IMR-90 (cell line): ENCODE data around the gene LRRC26. TPM values are rescaled to one million over a fixed set of nuclear protein-coding genes. Genes with fewer than 3 reads are reported as not detected.
A peak's percentile ranks its signal among the peaks of the same experiment; 100 is the strongest.

ENCODE experiments used
- ATAC-seq: fragments of 200-7000 bp; cut with Tn5 transposase; 2 replicates; pipeline ENCODE4 v1.9.1; 2020; ENCODE audit warnings: low read depth, mild to moderate bottlenecking, moderate library complexity
- BruUV-seq: library from RNA; stranded (reverse); fragments of 400-500 nt; replicated peaks from 2 replicates; lab custom pipeline; 2021; lab: Mats Ljungman, UMichigan
- CTCF ChIA-PET: fragments of 300-600 bp; formaldehyde crosslinking; extraction: SDS; loops from one replicate; lab custom pipeline; 2021; ENCODE audit warnings: antibody characterized with exemption; lab: Yijun Ruan, JAX
- POLR2A ChIA-PET: fragments of 300-600 bp; sonication (Branson Sonifier 250); formaldehyde crosslinking; loops from one replicate; lab custom pipeline; 2022; ENCODE audit warnings: antibody characterized with exemption; ENCODE audit not compliant: unreplicated experiment; lab: Charles Lee
- DNase-seq: peaks from one replicate; pipeline ENCODE4 v3.0.0; 2013
- H2AFZ ChIP-seq: replicated peaks from 2 replicates; pipeline ENCODE3; 2013; ENCODE audit warnings: low read length, mild to moderate bottlenecking; ENCODE audit not compliant: poor library complexity
- H2AK5ac ChIP-seq: 2 replicates; pipeline ENCODE4 v1.6.1; 2013; ENCODE audit warnings: low read depth, low read length, inconsistent platforms
- H2AK9ac ChIP-seq: replicated peaks from 2 replicates; pipeline ENCODE3; 2013; ENCODE audit warnings: mild to moderate bottlenecking, low read depth, low read length, moderate library complexity; ENCODE audit not compliant: poor library complexity
- H2BK120ac ChIP-seq: 2 replicates; pipeline ENCODE4 v1.6.1; 2013; ENCODE audit warnings: low read depth, low read length, inconsistent platforms
- H2BK15ac ChIP-seq: 3 replicates; pipeline ENCODE4 v1.6.1; 2013; ENCODE audit warnings: low read depth, low read length, inconsistent platforms
- H2BK20ac ChIP-seq: 2 replicates; pipeline ENCODE4 v1.6.1; 2013; ENCODE audit warnings: low read depth, mild to moderate bottlenecking, inconsistent platforms, low read length, moderate library complexity
- H2BK5ac ChIP-seq: 2 replicates; pipeline ENCODE4 v1.6.1; 2013; ENCODE audit warnings: mild to moderate bottlenecking, low read depth, low read length, inconsistent platforms; ENCODE audit not compliant: poor library complexity, severe bottlenecking
- H3K14ac ChIP-seq: replicated peaks from 2 replicates; pipeline ENCODE4 v1.6.1; 2013; ENCODE audit warnings: low read depth, low read length, inconsistent platforms
- H3K18ac ChIP-seq: 2 replicates; pipeline ENCODE4 v1.6.1; 2013; ENCODE audit warnings: low read depth, low read length, control low read depth
- H3K23ac ChIP-seq: 2 replicates; pipeline ENCODE4 v1.6.1; 2013; ENCODE audit warnings: low read depth, low read length, inconsistent platforms
- H3K27ac ChIP-seq: 2 replicates; pipeline ENCODE4 v1.5.1; 2013; ENCODE audit warnings: mild to moderate bottlenecking, control low read depth, low read length; ENCODE audit not compliant: insufficient read depth
- H3K27me3 ChIP-seq: 2 replicates; pipeline ENCODE4 v1.6.1; 2013; ENCODE audit warnings: low read length; ENCODE audit not compliant: control insufficient read depth, insufficient read depth
- H3K36me3 ChIP-seq: 2 replicates; pipeline ENCODE4 v1.6.1; 2013; ENCODE audit warnings: low read length, mixed read lengths; ENCODE audit not compliant: control insufficient read depth, insufficient read depth
- H3K4ac ChIP-seq: 2 replicates; pipeline ENCODE4 v1.6.1; 2013; ENCODE audit warnings: low read depth, low read length, inconsistent platforms
- H3K4me1 ChIP-seq: 2 replicates; pipeline ENCODE4 v1.6.1; 2013; ENCODE audit warnings: low read length, mixed read lengths; ENCODE audit not compliant: control insufficient read depth, insufficient read depth
- H3K4me2 ChIP-seq: 2 replicates; pipeline ENCODE4 v1.6.1; 2013; ENCODE audit warnings: low read depth, mild to moderate bottlenecking, control low read depth, low read length, moderate library complexity
- H3K4me3 ChIP-seq: 2 replicates; pipeline ENCODE4 v1.5.1; 2013; ENCODE audit warnings: low read depth, mild to moderate bottlenecking, control low read depth, low read length, moderate library complexity; ENCODE audit not compliant: insufficient read depth
- H3K56ac ChIP-seq: 2 replicates; pipeline ENCODE4 v1.6.1; 2013; ENCODE audit warnings: low read length, inconsistent platforms; ENCODE audit not compliant: insufficient read depth; ENCODE audit errors: extremely low read depth
- H3K79me1 ChIP-seq, 2 experiments: 2 replicates each; pipeline ENCODE4 v1.6.1; 2013; ENCODE audit warnings: low read length in 2 of 2, inconsistent platforms in 1 of 2, low read depth in 1 of 2
- H3K9ac ChIP-seq: 2 replicates; pipeline ENCODE4 v1.6.1; 2013; ENCODE audit warnings: low read depth, low read length, control low read depth
- H3K9me1 ChIP-seq: 2 replicates; pipeline ENCODE4 v1.6.1; 2013; ENCODE audit warnings: low read length, inconsistent platforms; ENCODE audit not compliant: insufficient read depth
- H3K9me3 ChIP-seq: 2 replicates; pipeline ENCODE4 v1.6.1; 2013; ENCODE audit warnings: low read length; ENCODE audit not compliant: control insufficient read depth, insufficient read depth
- H4K20me1 ChIP-seq: 2 replicates; pipeline ENCODE4 v1.6.1; 2013; ENCODE audit warnings: low read length, inconsistent platforms; ENCODE audit not compliant: insufficient read depth
- H4K5ac ChIP-seq: 2 replicates; pipeline ENCODE4 v1.6.1; 2013; ENCODE audit warnings: mild to moderate bottlenecking, low read depth, low read length, control low read depth
- H4K8ac ChIP-seq, 2 experiments: 2 replicates each; pipeline ENCODE4 v1.6.1; 2013; ENCODE audit warnings: low read depth in 2 of 2, low read length in 2 of 2, control low read depth in 1 of 2, inconsistent platforms in 1 of 2
- H4K91ac ChIP-seq: 2 replicates; pipeline ENCODE4 v1.6.1; 2013; ENCODE audit warnings: low read depth, low read length, inconsistent platforms; ENCODE audit not compliant: insufficient read depth
- BHLHE40 ChIP-seq: fragments of 150-350 bp; IDR thresholded peaks from 2 replicates; pipeline ENCODE4 v1.6.1; 2016; ENCODE audit warnings: mild to moderate bottlenecking, low read depth, low read length
- CEBPB ChIP-seq: IDR thresholded peaks from 2 replicates; pipeline ENCODE4 v1.6.1; 2012; ENCODE audit warnings: low read depth, low read length, improper control_type of control experiment
- ELK1 ChIP-seq: fragments of 150-350 bp; IDR thresholded peaks from 2 replicates; pipeline ENCODE4 v1.6.1; 2016; ENCODE audit warnings: low read depth, mild to moderate bottlenecking, low read length, moderate library complexity, borderline replicate concordance
- FOS ChIP-seq: fragments of 150-350 bp; IDR thresholded peaks from 2 replicates; pipeline ENCODE4 v1.6.1; 2016; ENCODE audit warnings: low read depth, low read length
- MAFK ChIP-seq: IDR thresholded peaks from 2 replicates; pipeline ENCODE4 v1.6.1; 2012; ENCODE audit warnings: low read depth, low read length, improper control_type of control experiment
- MAZ ChIP-seq: IDR thresholded peaks from 2 replicates; pipeline ENCODE4 v1.6.1; 2012; ENCODE audit warnings: low read depth, mild to moderate bottlenecking, low read length, improper control_type of control experiment, moderate library complexity, borderline replicate concordance
- MXI1 ChIP-seq: IDR thresholded peaks from 2 replicates; pipeline ENCODE4 v1.6.1; 2012; ENCODE audit warnings: low read depth, mild to moderate bottlenecking, low read length, moderate library complexity, borderline replicate concordance
- NFE2L2 ChIP-seq: fragments of 150-350 bp; IDR thresholded peaks from 2 replicates; pipeline ENCODE4 v1.6.1; 2016; ENCODE audit warnings: low read depth, mild to moderate bottlenecking, low read length
- POLR2A ChIP-seq: IDR thresholded peaks from 2 replicates; pipeline ENCODE4 v1.6.1; 2012; ENCODE audit warnings: mild to moderate bottlenecking, low read depth, low read length
- RAD21 ChIP-seq: IDR thresholded peaks from 2 replicates; pipeline ENCODE4 v1.6.1; 2012; ENCODE audit warnings: low read length, improper control_type of control experiment
- RCOR1 ChIP-seq: IDR thresholded peaks from 2 replicates; pipeline ENCODE4 v1.6.1; 2012; ENCODE audit warnings: mild to moderate bottlenecking, low read length, improper control_type of control experiment; ENCODE audit not compliant: insufficient replicate concordance
- WGBS, 2 experiments: methylation state at CpG; one replicate each; pipeline versions ENCODE4 v1.1.5 to v1.1.7; 2013; ENCODE audit warnings: missing lambda C conversion rate in 2 of 2; ENCODE audit not compliant: insufficient read length in 1 of 2; ENCODE audit errors: extremely low coverage in 2 of 2; 5-methylcytosine and 5-hydroxymethylcytosine counted together
- dilution Hi-C: fragments of 300-500 bp; cut with HindIII; formaldehyde crosslinking; loops from one replicate; pipeline ENCODE4 v1.14.3; 2018; ENCODE audit warnings: low sequenced_read_pairs; ENCODE audit not compliant: unreplicated experiment
- in situ Hi-C: fragments of 300-500 bp; cut with MboI; formaldehyde crosslinking; loops from 3 replicates; pipeline ENCODE4 v1.14.3; 2019; ENCODE audit warnings: low sequenced_read_pairs, inconsistent platforms, mixed read lengths
- intact Hi-C: fragments of 100-400 bp; cut with micrococcal nuclease; formaldehyde crosslinking; loops from 2 replicates; pipeline ENCODE4 v1.10.0; 2022
- polyA plus RNA-seq, 3 experiments: library from polyadenylated mRNA; depleted of rRNA; stranded (reverse); fragments of >200 nt; gene quantifications; 2 replicates each; pipeline ENCODE4 v1.2.3, GENCODE V29; 2012; ENCODE audit warnings: low replicate concordance in 1 of 3
- total RNA-seq: library from RNA; depleted of rRNA; stranded (reverse); fragments of >200 nt; gene quantifications from 2 replicates; pipeline ENCODE4 v1.2.3, GENCODE V29; 2012
- TF ChIP-seq, protein P1 (sequence below): conservative IDR thresholded peaks from 2 replicates; pipeline ENCODE4 v1.5.1; 2012; ENCODE audit warnings: mild to moderate bottlenecking, low read depth, low read length, improper control_type of control experiment

The LRRC26 gene
- total and polyA plus RNA-seq, 2 of the 4 experiments (the other 2 are of a cell fraction) = not detected

GRCh38 chr9:137205126-137206069 lies 35.5 kb upstream of the LRRC26 start, which contains the start of the genes NDOR1 and TMEM203 (continued):
- TF ChIP-seq RAD21 (no peak; the same call in 1 of the 2 replicates), MAZ (peak; percentile 91; the same call in 1 of the 2 replicates)

GRCh38 chr9:137204731-137205125 lies 34.9 kb upstream of the LRRC26 start:
- dilution Hi-C loops = no loop called here
- POLR2A ChIA-PET = interaction anchor here (0.6 kb wide), 1 partner anchor 75 kb away, joined by 4 read pairs; no protein-coding TSS in a partner anchor
- H3K4me3 ChIP-seq = peak overlapping the region; percentile 93
- 33% methylated on average over 9 of the region's 21 CpGs; no CpG with 5 or more reads in 1 of the 2 experiments for WGBS, 2 experiments
- H4K91ac ChIP-seq = peak overlapping the region; percentile 75; the same call in 1 of the 2 replicates
- CTCF ChIA-PET = no interaction called here
- no peak for TF ChIP-seq CEBPB
- TF ChIP-seq POLR2A = no peak
- no peak for TF ChIP-seq MXI1
- no peak for TF ChIP-seq MAFK
- no peak for TF ChIP-seq MAZ
- TF ChIP-seq NFE2L2 = no peak
- TF ChIP-seq ELK1 = no peak
- no peak for TF ChIP-seq RAD21
- TF ChIP-seq, protein P1, sequence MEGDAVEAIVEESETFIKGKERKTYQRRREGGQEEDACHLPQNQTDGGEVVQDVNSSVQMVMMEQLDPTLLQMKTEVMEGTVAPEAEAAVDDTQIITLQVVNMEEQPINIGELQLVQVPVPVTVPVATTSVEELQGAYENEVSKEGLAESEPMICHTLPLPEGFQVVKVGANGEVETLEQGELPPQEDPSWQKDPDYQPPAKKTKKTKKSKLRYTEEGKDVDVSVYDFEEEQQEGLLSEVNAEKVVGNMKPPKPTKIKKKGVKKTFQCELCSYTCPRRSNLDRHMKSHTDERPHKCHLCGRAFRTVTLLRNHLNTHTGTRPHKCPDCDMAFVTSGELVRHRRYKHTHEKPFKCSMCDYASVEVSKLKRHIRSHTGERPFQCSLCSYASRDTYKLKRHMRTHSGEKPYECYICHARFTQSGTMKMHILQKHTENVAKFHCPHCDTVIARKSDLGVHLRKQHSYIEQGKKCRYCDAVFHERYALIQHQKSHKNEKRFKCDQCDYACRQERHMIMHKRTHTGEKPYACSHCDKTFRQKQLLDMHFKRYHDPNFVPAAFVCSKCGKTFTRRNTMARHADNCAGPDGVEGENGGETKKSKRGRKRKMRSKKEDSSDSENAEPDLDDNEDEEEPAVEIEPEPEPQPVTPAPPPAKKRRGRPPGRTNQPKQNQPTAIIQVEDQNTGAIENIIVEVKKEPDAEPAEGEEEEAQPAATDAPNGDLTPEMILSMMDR = no peak
- no peak for TF ChIP-seq FOS
- no peak for TF ChIP-seq RCOR1
- TF ChIP-seq BHLHE40 = no peak
- H3K9me1 ChIP-seq = 0 out of 2 replicates have a peak, but pooled peaks cover 2% of the 10 kb centered on the region
- H3K18ac ChIP-seq = no peak overlapping the region
- H3K4me1 ChIP-seq = peaks cover 10% of the 10 kb centered on the region
- no peaks in the 10 kb centered on the region for H3K9me3 ChIP-seq
- DNase-seq (no peak), ATAC-seq (no peak)
- H2BK120ac ChIP-seq = no peak overlapping the region
- intact Hi-C loops = no loop called here
- H3K56ac ChIP-seq = peak overlapping the region; percentile 19; the same call in 1 of the 2 replicates
- peak overlapping the region; percentile 92 to 98 for H4K8ac ChIP-seq
- H4K20me1 ChIP-seq = peaks cover 9% of the 10 kb centered on the region
- H3K79me1 ChIP-seq = peaks cover 45 to 64% of the 10 kb centered on the region in 2 experiments
- H2BK20ac ChIP-seq = no peak overlapping the region
- H3K4ac ChIP-seq = peak overlapping the region; percentile 89
- peak overlapping the region; percentile 90 for H2AK5ac ChIP-seq
- H3K27me3 ChIP-seq = no peaks in the 10 kb centered on the region
- H3K23ac ChIP-seq = peak overlapping the region; percentile 98
- BruUV-seq = no TSS peak
- peak overlapping the region; percentile 66 for H3K14ac ChIP-seq
- H4K5ac ChIP-seq = no peak overlapping the region
- H2AK9ac ChIP-seq = peak overlapping the region; percentile 97
- H2BK5ac ChIP-seq = no peak overlapping the region
- H3K36me3 ChIP-seq = peaks cover 8% of the 10 kb centered on the region
- in situ Hi-C loops = no loop called here
- H3K27ac ChIP-seq = peak overlapping the region; percentile 57; the same call in 1 of the 2 replicates
- peak overlapping the region; percentile 97 for H2AFZ ChIP-seq
- peak overlapping the region; percentile 85 for H3K9ac ChIP-seq
- H2BK15ac ChIP-seq = no peak overlapping the region
- H3K4me2 ChIP-seq = peak overlapping the region; percentile 91
